ENCODE data around the gene UCK1. TPM values are rescaled to one million over a fixed set of nuclear protein-coding genes. Genes with fewer than 3 reads are reported as not detected.

The UCK1 gene
- total RNA-seq = 10 to 100 TPM; 22.0 to 35.1 (median 25.4) TPM

- WGBS, 2 donors = 3 to 10% methylated on average over 26 to 47 of the region's 103 CpGs
- H3K4me3 ChIP-seq (ENCODE audit: low read depth, poor library complexity, severe bottlenecking) = peak within 1 kb of the TSS; percentile 61
- TF ChIP-seq, protein P1, sequence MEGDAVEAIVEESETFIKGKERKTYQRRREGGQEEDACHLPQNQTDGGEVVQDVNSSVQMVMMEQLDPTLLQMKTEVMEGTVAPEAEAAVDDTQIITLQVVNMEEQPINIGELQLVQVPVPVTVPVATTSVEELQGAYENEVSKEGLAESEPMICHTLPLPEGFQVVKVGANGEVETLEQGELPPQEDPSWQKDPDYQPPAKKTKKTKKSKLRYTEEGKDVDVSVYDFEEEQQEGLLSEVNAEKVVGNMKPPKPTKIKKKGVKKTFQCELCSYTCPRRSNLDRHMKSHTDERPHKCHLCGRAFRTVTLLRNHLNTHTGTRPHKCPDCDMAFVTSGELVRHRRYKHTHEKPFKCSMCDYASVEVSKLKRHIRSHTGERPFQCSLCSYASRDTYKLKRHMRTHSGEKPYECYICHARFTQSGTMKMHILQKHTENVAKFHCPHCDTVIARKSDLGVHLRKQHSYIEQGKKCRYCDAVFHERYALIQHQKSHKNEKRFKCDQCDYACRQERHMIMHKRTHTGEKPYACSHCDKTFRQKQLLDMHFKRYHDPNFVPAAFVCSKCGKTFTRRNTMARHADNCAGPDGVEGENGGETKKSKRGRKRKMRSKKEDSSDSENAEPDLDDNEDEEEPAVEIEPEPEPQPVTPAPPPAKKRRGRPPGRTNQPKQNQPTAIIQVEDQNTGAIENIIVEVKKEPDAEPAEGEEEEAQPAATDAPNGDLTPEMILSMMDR (IDR thresholded peaks at IDR 0.05) = no peak
- no peak for TF ChIP-seq POLR2A (IDR thresholded peaks at IDR 0.05)
- peak; percentile 43 to 93 for DNase-seq (ENCODE audit: low spot score in 2 of 2)
- intact Hi-C loops (cut with DNase I; ENCODE audit: low total_unique reads) = no loop called here
Measured at GRCh38 chr9:131530920-131531832, at the start of gene UCK1. TSS of gene UCK1 (minus strand) at chr9:131531263. CDS start at chr9:131531174, 89 bp downstream.

GRCh38 chr9:131580358-131580757, 49.3 kb upstream of the UCK1 start:
- 86 to 91% methylated on average over 9 of the region's 9 CpGs for WGBS, 2 donors
- DNase-seq (ENCODE audit: low spot score in 2 of 2) = no peak
- intact Hi-C loops (cut with DNase I; ENCODE audit: low total_unique reads) = no loop called here

GRCh38 chr9:131579789-131580211, 48.7 kb upstream of the UCK1 start:
- H3K4me3 ChIP-seq (ENCODE audit: low read depth, poor library complexity, severe bottlenecking) = no peak overlapping the region
- no peak for DNase-seq (ENCODE audit: low spot score in 2 of 2)
- 65 to 68% methylated on average over 6 to 7 of the region's 8 CpGs for WGBS, 2 donors
- no peak for TF ChIP-seq POLR2A (IDR thresholded peaks at IDR 0.05)
- TF ChIP-seq, protein P1 (IDR thresholded peaks at IDR 0.05) = no peak
- intact Hi-C loops (cut with DNase I; ENCODE audit: low total_unique reads) = no loop called here

More at GRCh38 chr9:131580358-131580757, 49.3 kb upstream of the UCK1 start:
- H3K4me3 ChIP-seq (ENCODE audit: low read depth, poor library complexity, severe bottlenecking) = no peak overlapping the region
- TF ChIP-seq, protein P1 (IDR thresholded peaks at IDR 0.05) = no peak
- no peak for TF ChIP-seq POLR2A (IDR thresholded peaks at IDR 0.05)

DNA sequence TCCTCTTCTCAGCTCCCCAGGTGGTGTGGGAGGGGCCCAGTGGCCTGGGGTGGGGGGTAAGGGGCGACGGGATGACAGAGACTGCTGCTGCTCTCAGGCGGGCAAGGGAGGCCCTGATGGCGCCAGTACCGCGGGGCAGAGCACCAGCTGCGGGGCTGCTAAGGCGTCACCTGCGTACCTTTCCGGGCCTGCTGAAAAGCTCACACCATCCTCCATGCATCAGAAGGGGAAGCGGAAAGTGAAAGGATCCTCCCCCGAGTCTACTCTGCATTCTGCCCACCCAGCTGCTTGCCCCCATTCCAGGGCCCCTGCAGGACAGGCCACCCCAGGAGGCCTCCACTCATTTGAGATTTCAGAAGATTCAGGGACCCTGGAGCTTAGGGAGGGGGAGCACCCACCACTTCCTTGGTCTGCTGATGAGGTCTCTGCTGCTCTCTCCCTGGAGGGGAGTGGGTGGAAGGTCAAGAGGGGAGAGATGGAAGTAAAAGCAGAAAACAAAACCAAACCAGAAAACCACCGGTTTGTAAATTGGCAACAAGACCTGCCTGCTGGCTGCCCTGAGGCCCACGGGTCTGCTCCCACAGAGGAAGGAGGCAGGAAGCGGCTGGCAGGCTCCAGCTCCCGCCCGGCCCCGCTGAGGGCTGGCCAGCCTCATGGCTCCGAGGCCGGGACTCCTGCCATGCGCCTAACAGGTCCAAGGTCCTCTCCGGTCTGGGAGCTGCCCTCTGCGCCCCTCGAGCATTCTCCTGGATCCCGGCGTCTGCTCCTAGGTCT, 47.9 kb upstream of the UCK1 start:
- peak in 1 of 2 donors; percentile 82 for DNase-seq (ENCODE audit: low spot score in 2 of 2)
- H3K4me3 ChIP-seq (ENCODE audit: low read depth, poor library complexity, severe bottlenecking) = no peak overlapping the region
- TF ChIP-seq POLR2A (IDR thresholded peaks at IDR 0.05) = no peak
- TF ChIP-seq, protein P1 (IDR thresholded peaks at IDR 0.05) = no peak
- WGBS, 2 donors = 72 to 73% methylated on average over 25 to 26 of the region's 26 CpGs
- intact Hi-C loops (cut with DNase I; ENCODE audit: low total_unique reads) = no loop called here

GRCh38 chr9:131578021-131578420, 47.0 kb upstream of the UCK1 start:
- WGBS, 2 donors = 74 to 82% methylated on average over 13 of the region's 13 CpGs

More at GRCh38 chr9:131578021-131578420, 47.0 kb upstream of the UCK1 start:
- TF ChIP-seq POLR2A (IDR thresholded peaks at IDR 0.05) = no peak
- TF ChIP-seq, protein P1 (IDR thresholded peaks at IDR 0.05) = no peak
- no peak for DNase-seq (ENCODE audit: low spot score in 2 of 2)
- intact Hi-C loops (cut with DNase I; ENCODE audit: low total_unique reads) = no loop called here
- no peak overlapping the region for H3K4me3 ChIP-seq (ENCODE audit: low read depth, poor library complexity, severe bottlenecking)

Measured in lower leg skin (tissue), 4 donors.